HepG2 (cell line): ENCODE data around the gene ZNF586. TPM values are rescaled to one million over a fixed set of nuclear protein-coding genes. Genes with fewer than 3 reads are reported as not detected.
"Not testable (repeated sequence)": the region's sequence is repeated elsewhere in the genome, so short reads cannot be mapped to it uniquely, and the experiment has no call there.

Experiments used
- ASH2L ChIP-seq: fragments of 300-600, 200-600 bp; sonication (generic); IDR thresholded peaks from 2 replicates; pipeline ENCODE4 v1.7.0; 2017; ENCODE audit warnings: low read depth, mild to moderate bottlenecking, moderate library complexity, mixed read lengths, low read length; ENCODE audit not compliant: insufficient read length
- FOXK2 ChIP-seq: fragments of 450-650 bp; IDR thresholded peaks from 2 replicates; pipeline ENCODE4 v1.6.1; 2016
- GFI1 ChIP-seq: sonication (generic); formaldehyde crosslinking; IDR thresholded peaks from 2 replicates; pipeline ENCODE4 v1.5.0; 2020; ENCODE audit warnings: missing genetic modification reagents, mild to moderate bottlenecking, borderline replicate concordance
- HOXA3 ChIP-seq: sonication (generic); formaldehyde crosslinking; IDR thresholded peaks from 2 replicates; pipeline ENCODE4 v1.5.0; 2020; ENCODE audit warnings: missing genetic modification reagents
- SOX6 ChIP-seq, 2 experiments: fragments of 450-650 bp in 1 of 2; sonication (generic) in 1 of 2; formaldehyde crosslinking in 1 of 2; IDR thresholded peaks; 2 replicates each; pipeline versions ENCODE4 v1.4.0 to v1.6.1; 2017 to 2020; ENCODE audit warnings: antibody characterized with exemption in 1 of 2, mild to moderate bottlenecking in 1 of 2, missing genetic modification reagents in 1 of 2
- THAP11 ChIP-seq: IDR thresholded peaks from 2 replicates; pipeline ENCODE4 v1.6.1; 2016; ENCODE audit warnings: missing biosample characterization, missing genetic modification reagents
- ZBTB40 ChIP-seq, 2 experiments: fragments of 450-650 bp in 1 of 2; sonication (generic) in 1 of 2; formaldehyde crosslinking in 1 of 2; IDR thresholded peaks; 2 replicates each; pipeline versions ENCODE4 v1.6.1 to v1.8.0; 2016 to 2022; ENCODE audit warnings: antibody characterized with exemption in 1 of 2, mild to moderate bottlenecking in 1 of 2, missing genetic modification reagents in 1 of 2
- ZFX ChIP-seq: sonication (generic); formaldehyde crosslinking; IDR thresholded peaks from 2 replicates; pipeline ENCODE4 v1.4.0; 2020; ENCODE audit warnings: mild to moderate bottlenecking, low read depth, missing genetic modification reagents, moderate library complexity
- ZFY ChIP-seq: sonication (generic); formaldehyde crosslinking; IDR thresholded peaks from 2 replicates; pipeline ENCODE4 v1.4.0; 2020; ENCODE audit warnings: missing genetic modification reagents
- ZSCAN21 ChIP-seq: sonication (generic); formaldehyde crosslinking; IDR thresholded peaks from 2 replicates; pipeline ENCODE4 v1.8.0; 2022; ENCODE audit warnings: mild to moderate bottlenecking, missing genetic modification reagents, moderate library complexity, borderline replicate concordance
- polyA plus RNA-seq, 8 experiments: library from polyadenylated mRNA; depleted of rRNA in 3 of 8; stranded (reverse) in 7 of 8; unstranded in 1 of 8; fragments of >200 nt; fragmentation: Illumina TruSeq in 4 of 8; extraction: Trizol in 4 of 8; gene quantifications; 2 replicates each; pipeline versions ENCODE4 v1.2.1 to v1.2.3, GENCODE V29; 2011 to 2016; ENCODE audit warnings: low read depth in 4 of 8, missing spikeins in 1 of 8, mixed read lengths in 1 of 8; ENCODE audit not compliant: insufficient read depth in 1 of 8
- total RNA-seq, 5 experiments: library from RNA; depleted of rRNA; stranded (reverse); fragments of >200 nt; fragmentation: Illumina TruSeq; extraction: Trizol; gene quantifications; 2 replicates each; pipeline ENCODE4 v1.2.3, GENCODE V29; 2016; ENCODE audit warnings: low read depth in 1 of 5
- TF ChIP-seq, protein P1 (sequence below): sonication (generic); formaldehyde crosslinking; IDR thresholded peaks from 2 replicates; pipeline ENCODE4 v1.5.1; 2020; ENCODE audit warnings: mild to moderate bottlenecking, missing genetic modification reagents, moderate library complexity
- TF ChIP-seq, protein P2 (sequence below): fragments of 450-650 bp; IDR thresholded peaks from 2 replicates; pipeline ENCODE4 v1.6.1; 2016

ZNF586 gene
- total and polyA plus RNA-seq, 2 of the 13 experiments (the other 11 are each of a cell fraction or from before 2014, with no cell fraction given), result 0.50 to 3.4 TPM

DNA sequence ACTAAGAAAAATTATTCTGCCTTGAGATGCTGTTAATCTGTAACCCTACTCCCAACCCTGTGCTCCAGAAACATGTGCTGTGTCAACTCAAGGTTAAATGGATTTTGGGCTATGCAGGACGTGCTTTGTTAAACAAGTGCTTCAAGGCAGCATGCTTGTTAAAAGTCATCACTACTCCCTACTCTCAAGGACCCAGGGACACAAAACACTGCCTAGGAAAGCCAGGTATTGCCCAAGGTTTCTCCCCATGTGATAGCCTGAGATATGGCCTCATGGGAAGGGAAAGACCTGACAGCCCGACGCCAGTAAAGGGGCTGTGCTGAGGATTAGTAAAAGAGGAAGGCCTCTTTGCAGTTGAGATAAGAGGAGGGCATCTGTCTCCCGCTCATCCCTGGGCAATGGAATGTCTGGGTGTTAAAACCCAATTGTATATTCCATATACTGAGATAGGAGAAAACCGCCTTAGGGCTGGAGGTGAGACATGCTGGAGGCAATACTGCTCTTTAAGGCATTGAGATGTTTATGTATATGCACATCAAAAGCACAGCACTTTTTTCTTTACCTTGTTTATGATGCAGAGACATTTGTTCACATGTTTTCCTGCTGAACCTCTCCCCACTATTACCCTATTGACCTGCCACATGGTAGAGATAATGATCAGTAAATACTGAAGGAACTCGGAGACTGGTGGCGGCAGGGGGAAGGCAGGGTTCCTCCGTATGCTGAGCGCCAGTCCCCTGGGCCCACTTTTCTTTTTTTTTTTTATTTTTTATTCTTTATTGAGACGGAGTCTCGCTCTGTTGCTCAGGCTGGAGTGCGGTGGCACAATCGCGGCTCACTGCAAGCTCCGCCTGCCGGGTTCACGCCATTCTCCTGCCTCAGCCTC, 41.2 kb downstream of the ZNF586 start (continued):
- peak; percentile 31 for TF ChIP-seq ASH2L
- TF ChIP-seq FOXK2, result peak; percentile 68; the same call in 1 of the 2 replicates
- peak; percentile 31; the same call in 1 of the 2 replicates for TF ChIP-seq ZFY (CRISPR knock-in tag)
- TF ChIP-seq ZFX (CRISPR knock-in tag), result peak; percentile 38
- peak; percentile 75 for TF ChIP-seq THAP11
- TF ChIP-seq, protein P1, sequence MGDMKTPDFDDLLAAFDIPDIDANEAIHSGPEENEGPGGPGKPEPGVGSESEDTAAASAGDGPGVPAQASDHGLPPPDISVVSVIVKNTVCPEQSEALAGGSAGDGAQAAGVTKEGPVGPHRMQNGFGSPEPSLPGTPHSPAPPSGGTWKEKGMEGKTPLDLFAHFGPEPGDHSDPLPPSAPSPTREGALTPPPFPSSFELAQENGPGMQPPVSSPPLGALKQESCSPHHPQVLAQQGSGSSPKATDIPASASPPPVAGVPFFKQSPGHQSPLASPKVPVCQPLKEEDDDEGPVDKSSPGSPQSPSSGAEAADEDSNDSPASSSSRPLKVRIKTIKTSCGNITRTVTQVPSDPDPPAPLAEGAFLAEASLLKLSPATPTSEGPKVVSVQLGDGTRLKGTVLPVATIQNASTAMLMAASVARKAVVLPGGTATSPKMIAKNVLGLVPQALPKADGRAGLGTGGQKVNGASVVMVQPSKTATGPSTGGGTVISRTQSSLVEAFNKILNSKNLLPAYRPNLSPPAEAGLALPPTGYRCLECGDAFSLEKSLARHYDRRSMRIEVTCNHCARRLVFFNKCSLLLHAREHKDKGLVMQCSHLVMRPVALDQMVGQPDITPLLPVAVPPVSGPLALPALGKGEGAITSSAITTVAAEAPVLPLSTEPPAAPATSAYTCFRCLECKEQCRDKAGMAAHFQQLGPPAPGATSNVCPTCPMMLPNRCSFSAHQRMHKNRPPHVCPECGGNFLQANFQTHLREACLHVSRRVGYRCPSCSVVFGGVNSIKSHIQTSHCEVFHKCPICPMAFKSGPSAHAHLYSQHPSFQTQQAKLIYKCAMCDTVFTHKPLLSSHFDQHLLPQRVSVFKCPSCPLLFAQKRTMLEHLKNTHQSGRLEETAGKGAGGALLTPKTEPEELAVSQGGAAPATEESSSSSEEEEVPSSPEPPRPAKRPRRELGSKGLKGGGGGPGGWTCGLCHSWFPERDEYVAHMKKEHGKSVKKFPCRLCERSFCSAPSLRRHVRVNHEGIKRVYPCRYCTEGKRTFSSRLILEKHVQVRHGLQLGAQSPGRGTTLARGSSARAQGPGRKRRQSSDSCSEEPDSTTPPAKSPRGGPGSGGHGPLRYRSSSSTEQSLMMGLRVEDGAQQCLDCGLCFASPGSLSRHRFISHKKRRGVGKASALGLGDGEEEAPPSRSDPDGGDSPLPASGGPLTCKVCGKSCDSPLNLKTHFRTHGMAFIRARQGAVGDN, result peak; percentile 23; the same call in 1 of the 2 replicates
- 0 out of 2 replicates have a peak, but pooled peaks have one; percentile 31 for TF ChIP-seq ZSCAN21
- TF ChIP-seq ZBTB40 (IDR thresholded peaks at IDR 0.05), result peak; percentile 65; the same call in 1 of the 2 replicates
- peak; percentile 98 for TF ChIP-seq ZBTB40 (CRISPR knock-in tag; IDR thresholded peaks at IDR 0.05)
- peak; percentile 15; the same call in 1 of the 2 replicates for TF ChIP-seq HOXA3 (CRISPR knock-in tag)
- TF ChIP-seq, protein P2, sequence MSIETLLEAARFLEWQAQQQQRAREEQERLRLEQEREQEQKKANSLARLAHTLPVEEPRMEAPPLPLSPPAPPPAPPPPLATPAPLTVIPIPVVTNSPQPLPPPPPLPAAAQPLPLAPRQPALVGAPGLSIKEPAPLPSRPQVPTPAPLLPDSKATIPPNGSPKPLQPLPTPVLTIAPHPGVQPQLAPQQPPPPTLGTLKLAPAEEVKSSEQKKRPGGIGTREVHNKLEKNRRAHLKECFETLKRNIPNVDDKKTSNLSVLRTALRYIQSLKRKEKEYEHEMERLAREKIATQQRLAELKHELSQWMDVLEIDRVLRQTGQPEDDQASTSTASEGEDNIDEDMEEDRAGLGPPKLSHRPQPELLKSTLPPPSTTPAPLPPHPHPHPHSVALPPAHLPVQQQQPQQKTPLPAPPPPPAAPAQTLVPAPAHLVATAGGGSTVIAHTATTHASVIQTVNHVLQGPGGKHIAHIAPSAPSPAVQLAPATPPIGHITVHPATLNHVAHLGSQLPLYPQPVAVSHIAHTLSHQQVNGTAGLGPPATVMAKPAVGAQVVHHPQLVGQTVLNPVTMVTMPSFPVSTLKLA, result peak; percentile 57; the same call in 1 of the 2 replicates
- 0 out of 2 replicates have a peak, but pooled peaks have one; percentile 26 for TF ChIP-seq GFI1 (CRISPR knock-in tag)
- TF ChIP-seq SOX6 (IDR thresholded peaks at IDR 0.05), result not testable (repeated sequence)
- peak; percentile 32 for TF ChIP-seq SOX6 (CRISPR knock-in tag; IDR thresholded peaks at IDR 0.05)
